Mesenchymal stem cell (in vitro differentiated cells and primary cell): ENCODE measurements around the gene ACTR5.

Source experiments
- DNase-seq: peaks from one replicate; pipeline ENCODE4 v3.0.0-alpha.2; 2013
- H2AFZ ChIP-seq: one replicate; pipeline ENCODE4 v1.6.1; 2013; ENCODE audit warnings: low read depth, mild to moderate bottlenecking, control low read depth, inconsistent platforms, low read length, moderate library complexity
- H2AK5ac ChIP-seq: 2 replicates; pipeline ENCODE4 v1.6.1; 2013; ENCODE audit warnings: low read length, moderate library complexity, mild to moderate bottlenecking, inconsistent platforms; ENCODE audit not compliant: severe bottlenecking
- H2BK120ac ChIP-seq: one replicate; pipeline ENCODE4 v1.6.1; 2013; ENCODE audit warnings: low read depth, mild to moderate bottlenecking, inconsistent platforms, low read length, moderate library complexity
- H2BK12ac ChIP-seq, 2 experiments: one replicate each; pipeline ENCODE4 v1.6.1; 2013; ENCODE audit warnings: inconsistent platforms in 2 of 2, low read length in 2 of 2, mild to moderate bottlenecking in 2 of 2, moderate library complexity in 2 of 2, control low read depth in 1 of 2
- H2BK15ac ChIP-seq: one replicate; pipeline ENCODE4 v1.6.1; 2013; ENCODE audit warnings: mild to moderate bottlenecking, low read depth, inconsistent platforms; ENCODE audit not compliant: poor library complexity, severe bottlenecking
- H2BK5ac ChIP-seq: 2 replicates; pipeline ENCODE4 v1.6.1; 2013; ENCODE audit warnings: low read depth, mild to moderate bottlenecking, low read length, control low read depth, inconsistent platforms; ENCODE audit not compliant: poor library complexity, severe bottlenecking
- H3K14ac ChIP-seq, 2 experiments: one replicate each; pipeline ENCODE4 v1.6.1; 2013; ENCODE audit warnings: inconsistent platforms in 2 of 2, low read length in 2 of 2, control low read depth in 1 of 2, mild to moderate bottlenecking in 1 of 2, moderate library complexity in 1 of 2
- H3K18ac ChIP-seq, 2 experiments: one replicate each; pipeline ENCODE4 v1.6.1; 2013; ENCODE audit warnings: inconsistent platforms in 2 of 2, low read length in 2 of 2, control low read depth in 1 of 2, low read depth in 1 of 2, mild to moderate bottlenecking in 1 of 2
- H3K23ac ChIP-seq, 2 experiments: one replicate each; pipeline ENCODE4 v1.6.1; 2013; ENCODE audit warnings: inconsistent platforms in 2 of 2, low read length in 2 of 2, mild to moderate bottlenecking in 2 of 2, moderate library complexity in 2 of 2, control low read depth in 1 of 2
- H3K27ac ChIP-seq: 2 replicates; pipeline ENCODE4 v1.5.1; 2013; ENCODE audit warnings: mild to moderate bottlenecking, moderate library complexity, low read length, control low read depth, inconsistent platforms; ENCODE audit not compliant: poor library complexity, severe bottlenecking
- H3K27me3 ChIP-seq, 2 experiments: 2 replicates each; pipeline versions ENCODE4 v1.6.1 to v1.7.0; 2013; ENCODE audit warnings: low read length in 2 of 2, mild to moderate bottlenecking in 2 of 2, moderate library complexity in 2 of 2, control low read depth in 1 of 2, inconsistent platforms in 1 of 2; ENCODE audit not compliant: control insufficient read depth in 1 of 2, insufficient read depth in 1 of 2
- H3K36me3 ChIP-seq, 2 experiments: 2 replicates each; pipeline versions ENCODE4 v1.6.1 to v1.7.0; 2013; ENCODE audit warnings: low read length in 2 of 2, control low read depth in 1 of 2, inconsistent platforms in 1 of 2, low read depth in 1 of 2, mild to moderate bottlenecking in 1 of 2; ENCODE audit not compliant: insufficient read depth in 2 of 2, control insufficient read depth in 1 of 2
- H3K4ac ChIP-seq, 2 experiments: one replicate each; pipeline ENCODE4 v1.6.1; 2013; ENCODE audit warnings: inconsistent platforms in 2 of 2, low read length in 2 of 2, mild to moderate bottlenecking in 2 of 2, moderate library complexity in 2 of 2, control low read depth in 1 of 2, low read depth in 1 of 2
- H3K4me1 ChIP-seq: 2 replicates; pipeline ENCODE4 v1.6.1; 2013; ENCODE audit warnings: low read depth, low read length, control low read depth; ENCODE audit not compliant: control insufficient read depth, insufficient read depth
- H3K4me2 ChIP-seq: 2 replicates; pipeline ENCODE4 v1.6.1; 2013; ENCODE audit warnings: low read length, mild to moderate bottlenecking, inconsistent platforms; ENCODE audit not compliant: poor library complexity, severe bottlenecking
- H3K4me3 ChIP-seq, 2 experiments: 2 replicates each; pipeline versions ENCODE4 v1.5.1 to v1.7.0; 2013; ENCODE audit warnings: low read length in 2 of 2, mild to moderate bottlenecking in 2 of 2, control low read depth in 1 of 2, low read depth in 1 of 2; ENCODE audit not compliant: insufficient read depth in 1 of 2
- H3K79me1 ChIP-seq: replicated peaks from 2 replicates; pipeline ENCODE4 v1.6.1; 2013; ENCODE audit warnings: mild to moderate bottlenecking, control low read depth, low read length, inconsistent platforms; ENCODE audit not compliant: poor library complexity, severe bottlenecking
- H3K9ac ChIP-seq: 2 replicates; pipeline ENCODE4 v1.7.0; 2013; ENCODE audit warnings: mild to moderate bottlenecking, low read length, moderate library complexity
- H3K9me3 ChIP-seq: 2 replicates; pipeline ENCODE4 v1.7.0; 2013; ENCODE audit warnings: mild to moderate bottlenecking, low read length; ENCODE audit not compliant: control insufficient read depth
- H4K8ac ChIP-seq: one replicate; pipeline ENCODE4 v1.6.1; 2013; ENCODE audit warnings: inconsistent platforms, mild to moderate bottlenecking, low read length, moderate library complexity
- H4K91ac ChIP-seq: one replicate; pipeline ENCODE4 v1.6.1; 2013; ENCODE audit warnings: mild to moderate bottlenecking, low read length, inconsistent platforms
- WGBS: methylation state at CpG from one replicate; pipeline ENCODE4 v1.1.7; 2013; ENCODE audit warnings: mixed read lengths; 5-methylcytosine and 5-hydroxymethylcytosine counted together

The ACTR5 gene

GRCh38 chr20:38766071-38766470, 17.8 kb downstream of the ACTR5 start:
- Histone ChIP-seq H4K8ac (no peak overlapping the region), H3K4me3 (no peak overlapping the region), H3K4ac (no peak overlapping the region), H2AK5ac (no peak overlapping the region), H3K9me3 (no peaks in the 10 kb centered on the region), H2BK12ac (no peak overlapping the region), H2AFZ (no peak overlapping the region), H3K14ac (no peak overlapping the region), H3K4me2 (no peak overlapping the region), H3K23ac (no peak overlapping the region), H3K79me1 (peaks cover 7% of the 10 kb centered on the region), H2BK5ac (no peak overlapping the region), H3K9ac (no peak overlapping the region), H3K4me1 (peaks cover 4% of the 10 kb centered on the region), H2BK120ac (no peak overlapping the region), H3K27ac (no peak overlapping the region), H2BK15ac (no peak overlapping the region), H3K27me3 (no peaks in the 10 kb centered on the region), H4K91ac (no peak overlapping the region), H3K18ac (no peak overlapping the region), H3K36me3 (peaks cover 30 to 80% of the 10 kb centered on the region in 2 experiments)
- WGBS, result 90% methylated on average over 3 of the region's 4 CpGs
- DNase-seq, result no peak

- Histone ChIP-seq H4K8ac (no peak overlapping the region), H3K4me2 (no peak overlapping the region), H2BK120ac (no peak overlapping the region), H3K27ac (no peak overlapping the region), H3K18ac (no peak overlapping the region), H3K23ac (no peak overlapping the region), H3K36me3 (peaks cover 38 to 84% of the 10 kb centered on the region in 2 experiments), H3K4me3 (no peak overlapping the region), H4K91ac (no peak overlapping the region), H2AK5ac (no peak overlapping the region), H3K9ac (no peak overlapping the region), H2BK5ac (no peak overlapping the region), H2BK12ac (no peak overlapping the region), H3K4me1 (peaks cover 1% of the 10 kb centered on the region), H3K27me3 (no peaks in the 10 kb centered on the region), H3K4ac (no peak overlapping the region), H2BK15ac (no peak overlapping the region), H2AFZ (no peak overlapping the region), H3K14ac (no peak overlapping the region), H3K79me1 (peaks cover 3% of the 10 kb centered on the region), H3K9me3 (peaks cover 4% of the 10 kb centered on the region)
- DNase-seq, result no peak
- WGBS, result 94% methylated on average over 7 of the region's 13 CpGs
Observed at GRCh38 chr20:38769376-38770295, 21.4 kb downstream of the ACTR5 start.

- no peak overlapping the region for H3K27ac ChIP-seq
- no peak overlapping the region for H3K4me3 ChIP-seq
- no peak overlapping the region for H2AFZ ChIP-seq
- H3K27me3 ChIP-seq, result no peaks in the 10 kb centered on the region
- H3K4me2 ChIP-seq, result no peak overlapping the region
- H3K4ac ChIP-seq, result no peak overlapping the region
- no peak overlapping the region for H2BK15ac ChIP-seq
- peaks cover 38 to 83% of the 10 kb centered on the region in 2 experiments for H3K36me3 ChIP-seq
- H3K9me3 ChIP-seq, result peaks cover 4% of the 10 kb centered on the region
- H3K4me1 ChIP-seq, result no peaks in the 10 kb centered on the region
- WGBS, result 81% methylated on average over 3 of the region's 3 CpGs
- no peak for DNase-seq
- H4K91ac ChIP-seq, result no peak overlapping the region
- no peak overlapping the region for H3K9ac ChIP-seq
- H2AK5ac ChIP-seq, result no peak overlapping the region
- no peak overlapping the region for H2BK12ac ChIP-seq
- H2BK5ac ChIP-seq, result no peak overlapping the region
- H3K18ac ChIP-seq, result no peak overlapping the region
- no peak overlapping the region for H4K8ac ChIP-seq
- no peak overlapping the region for H3K14ac ChIP-seq
- H2BK120ac ChIP-seq, result no peak overlapping the region
- H3K23ac ChIP-seq, result no peak overlapping the region
- H3K79me1 ChIP-seq, result peaks cover 3% of the 10 kb centered on the region
Observed at GRCh38 chr20:38770546-38770945, 22.3 kb downstream of the ACTR5 start.

- Histone ChIP-seq H3K27me3 (no peaks in the 10 kb centered on the region), H3K4me2 (no peak overlapping the region), H3K36me3 (peaks cover 36 to 79% of the 10 kb centered on the region in 2 experiments), H3K9me3 (peaks cover 4% of the 10 kb centered on the region), H3K4me3 (no peak overlapping the region), H2BK12ac (no peak overlapping the region), H3K4ac (no peak overlapping the region), H3K9ac (no peak overlapping the region), H4K8ac (no peak overlapping the region), H2AFZ (no peak overlapping the region), H2BK5ac (no peak overlapping the region), H2AK5ac (no peak overlapping the region), H3K23ac (no peak overlapping the region), H3K4me1 (no peaks in the 10 kb centered on the region), H4K91ac (no peak overlapping the region), H2BK120ac (no peak overlapping the region), H3K79me1 (peaks cover 3% of the 10 kb centered on the region), H3K18ac (no peak overlapping the region), H3K27ac (no peak overlapping the region), H2BK15ac (no peak overlapping the region), H3K14ac (no peak overlapping the region)
- DNase-seq, result no peak
- WGBS, result 98% methylated on average over 7 of the region's 7 CpGs
Observed at GRCh38 chr20:38770970-38771369, 22.7 kb downstream of the ACTR5 start.
